ENCODE data around the gene CFAP92.

Gene CFAP92

GRCh38 chr3:128984596-128984995 lies 9.3 kb downstream of the CFAP92 start:
- DNase-seq, result no peak

- DNase-seq, result no peak
Observed at GRCh38 chr3:128983293-128984069, 10.4 kb downstream of the CFAP92 start.

GRCh38 chr3:128975276-128975675 lies 18.6 kb downstream of the CFAP92 start:
- no peak for DNase-seq

DNA sequence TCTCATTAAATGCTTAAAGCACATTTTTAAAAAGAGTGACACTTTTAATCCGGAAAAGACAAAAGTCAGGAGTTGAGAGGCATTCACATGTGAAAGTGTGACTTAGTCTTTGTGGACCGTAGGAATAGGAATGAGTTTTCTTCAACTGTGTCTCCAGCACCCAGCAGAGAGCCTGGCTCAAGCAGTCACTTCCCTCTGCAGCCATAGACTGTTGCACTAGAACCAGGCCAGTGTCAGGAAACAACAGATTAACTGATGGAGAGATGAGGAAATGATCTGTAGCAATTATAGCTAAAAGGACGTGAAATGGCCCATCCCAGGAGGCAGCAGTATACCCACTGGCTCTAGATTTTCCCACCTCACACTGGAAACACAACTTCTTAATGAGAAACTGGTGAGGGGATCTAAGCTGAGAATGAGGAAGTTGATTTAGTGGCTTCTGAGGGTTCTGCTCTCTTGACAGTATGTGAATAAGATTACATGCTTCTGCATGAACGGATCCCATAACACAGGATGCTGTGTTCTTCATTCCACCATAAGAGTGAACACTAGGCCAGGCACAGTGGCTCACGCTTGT lies 19.8 kb downstream of the CFAP92 start:
- DNase-seq, result no peak

GRCh38 chr3:128971421-128972100 lies 22.3 kb downstream of the CFAP92 start:
- no peak for DNase-seq

DNA sequence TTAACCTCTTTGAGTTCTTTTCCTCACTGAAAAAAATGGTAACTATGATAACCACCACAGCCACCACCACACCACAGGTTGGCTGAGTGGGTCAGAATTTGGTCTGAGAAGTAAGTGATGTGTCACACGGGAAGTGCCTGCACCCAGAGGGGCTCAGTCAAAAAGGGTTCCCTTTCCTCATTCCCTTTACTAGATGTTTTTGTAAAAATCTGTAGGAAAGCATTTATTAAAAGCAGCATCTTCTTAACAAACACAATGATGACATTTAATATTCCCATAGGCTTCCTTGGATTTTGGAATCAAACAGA lies 23.2 kb downstream of the CFAP92 start:
- DNase-seq, result no peak

- DNase-seq, result peak; percentile 42
Observed at GRCh38 chr3:128969993-128970739, 23.7 kb downstream of the CFAP92 start.

- no peak for DNase-seq
Observed at GRCh38 chr3:128967748-128968355, 26.0 kb downstream of the CFAP92 start.

DNA sequence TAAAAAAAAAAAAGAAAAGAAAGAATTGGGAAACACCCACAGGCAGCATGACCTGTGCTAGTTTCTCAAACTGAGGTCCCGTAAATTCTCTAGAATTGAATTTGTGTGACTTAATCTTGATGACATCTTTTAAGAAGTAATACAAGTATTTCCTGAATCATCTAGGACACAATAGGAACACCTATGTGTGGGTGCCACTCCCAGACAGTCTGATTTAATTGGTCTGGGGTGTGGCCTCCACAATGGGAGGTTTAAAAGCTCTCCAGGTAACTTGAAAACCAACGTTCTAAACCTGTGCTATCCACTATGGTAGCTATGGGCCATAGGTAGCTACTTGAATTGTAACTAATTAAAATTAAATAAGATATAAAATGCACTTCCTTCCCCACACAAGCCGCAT lies 28.1 kb downstream of the CFAP92 start:
- DNase-seq, result no peak

DNA sequence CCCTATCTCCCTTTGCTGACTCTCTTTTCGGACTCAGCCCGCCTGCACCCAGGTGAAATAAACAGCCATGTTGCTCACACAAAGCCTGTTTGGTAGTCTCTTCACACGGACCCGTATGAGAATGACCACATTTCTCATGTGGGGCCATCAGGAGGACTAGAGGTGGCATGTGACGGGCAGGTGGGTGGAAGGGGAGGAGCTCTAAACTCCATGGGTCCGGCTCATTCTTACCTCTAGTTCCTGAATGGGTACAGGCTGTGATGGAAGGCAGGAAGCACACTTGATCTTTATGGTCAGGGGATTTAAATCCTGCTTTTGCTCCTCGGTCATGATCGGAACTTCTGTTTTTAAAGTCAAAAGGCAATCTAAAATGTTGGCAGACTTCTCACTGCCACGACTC lies 28.6 kb downstream of the CFAP92 start:
- no peak for DNase-seq

GRCh38 chr3:128956440-128956839 lies 37.4 kb downstream of the CFAP92 start:
- no peak for DNase-seq

DNA sequence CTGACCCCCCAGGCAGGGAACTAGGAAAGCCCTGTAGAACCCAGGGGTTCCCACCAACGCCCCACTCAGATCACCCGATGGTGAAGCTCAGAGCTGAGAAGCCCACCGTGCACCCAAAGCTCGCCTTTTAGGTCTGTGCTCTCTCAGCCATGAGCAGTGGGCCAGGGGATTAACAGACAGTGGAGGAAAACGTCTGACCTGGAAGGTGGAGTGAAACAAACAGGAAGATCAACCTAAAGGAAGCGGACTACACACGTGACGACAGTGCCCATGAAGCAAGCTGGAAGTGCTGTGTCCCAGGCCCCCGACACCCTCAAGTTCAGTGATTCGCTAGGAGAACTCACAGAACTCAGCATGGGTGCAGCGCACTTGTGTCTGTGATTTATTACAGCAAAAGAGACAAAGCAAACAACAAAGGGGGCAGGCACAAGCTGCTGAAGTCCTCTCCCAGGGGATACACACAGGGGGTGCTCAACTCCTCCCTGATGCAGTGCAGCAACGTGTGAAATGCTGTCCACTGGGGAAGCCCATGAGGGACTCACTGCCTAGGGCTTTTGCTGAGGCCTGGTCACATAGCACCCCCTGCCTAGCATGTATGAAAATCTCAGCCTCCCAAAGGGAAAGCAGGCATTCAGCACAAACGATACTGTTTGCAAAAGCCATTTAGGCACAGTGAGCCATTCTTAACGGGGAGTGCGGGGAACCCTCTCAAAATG lies 43.5 kb downstream of the CFAP92 start:
- peak; percentile 50 for DNase-seq

- DNase-seq, result no peak
Observed at GRCh38 chr3:128949158-128949557, 44.7 kb downstream of the CFAP92 start.

DNA sequence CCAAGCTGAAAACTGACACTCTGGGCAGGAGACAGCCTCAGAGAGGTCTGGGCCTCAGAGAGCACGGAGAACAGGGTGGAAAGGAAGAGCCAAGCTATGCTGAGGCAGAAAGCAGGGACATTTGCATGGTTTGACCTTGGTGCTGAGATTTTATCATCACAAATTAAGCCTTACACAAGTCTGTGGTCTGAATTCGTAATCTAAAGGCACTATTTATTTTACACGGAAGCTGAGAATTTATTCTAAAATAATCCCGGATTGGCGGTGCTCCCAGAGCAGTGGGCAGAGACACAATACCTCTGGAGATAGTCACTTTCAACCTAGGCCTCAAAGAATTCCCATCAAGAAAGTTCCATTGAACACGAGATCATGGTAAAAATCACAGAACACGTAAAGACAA lies 47.5 kb downstream of the CFAP92 start:
- DNase-seq, result no peak

DNA sequence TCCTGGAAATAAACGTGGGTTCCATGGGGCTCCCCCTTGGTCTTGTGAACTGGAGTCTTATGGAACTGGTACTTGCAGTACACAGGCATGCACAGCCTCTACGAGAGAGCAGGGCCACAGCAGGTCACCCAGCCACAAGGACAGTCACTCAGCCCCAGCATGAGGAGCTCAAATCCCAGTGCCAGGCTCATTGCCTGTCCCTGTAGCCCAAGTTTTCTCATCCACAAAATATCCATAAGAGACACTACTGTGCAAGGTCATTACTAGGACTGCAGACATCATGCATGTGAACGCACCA lies 48.0 kb downstream of the CFAP92 start:
- DNase-seq, result no peak

GRCh38 chr3:128945041-128945877 lies 48.6 kb downstream of the CFAP92 start:
- DNase-seq, result no peak

- no peak for DNase-seq
Observed at GRCh38 chr3:128942161-128942952, 51.5 kb downstream of the CFAP92 start.

DNA sequence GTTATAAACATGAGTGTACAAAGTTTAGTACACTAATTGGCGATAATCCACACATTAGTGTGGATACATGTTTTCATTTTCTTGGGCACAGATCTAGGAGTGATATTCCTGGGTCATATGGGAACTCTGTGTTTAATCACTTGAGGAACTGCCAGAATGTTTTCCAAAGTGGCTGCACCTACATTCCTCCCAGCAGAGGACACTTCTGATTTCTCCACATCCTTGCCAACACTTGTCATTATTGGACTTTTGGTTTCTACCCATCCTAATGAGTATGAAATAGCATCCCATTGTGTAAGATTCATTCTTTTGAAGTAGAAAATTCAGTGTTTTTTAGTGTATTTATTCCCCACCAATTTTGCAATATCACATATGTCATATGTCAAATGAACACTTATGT lies 53.6 kb downstream of the CFAP92 start:
- no peak for DNase-seq

DNA sequence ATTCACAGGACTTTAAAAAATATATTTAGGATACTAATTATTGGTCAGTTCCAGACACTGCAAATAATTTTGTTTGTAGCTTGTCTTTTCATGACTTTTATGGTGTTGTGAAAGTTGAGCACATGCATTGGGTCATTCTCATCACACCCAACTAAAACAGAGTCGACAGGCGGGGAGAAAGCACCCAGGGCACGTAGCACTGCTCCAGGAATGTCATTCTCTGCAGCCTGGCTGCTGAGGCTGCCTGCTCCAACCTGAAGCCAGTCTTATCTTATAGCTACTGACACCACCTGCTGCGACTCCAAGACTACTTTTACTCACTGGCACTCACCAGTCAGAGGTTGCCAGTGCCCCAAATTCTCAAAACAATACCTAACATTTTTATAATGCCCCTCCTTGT lies 57.5 kb downstream of the CFAP92 start:
- no peak for DNase-seq

DNA sequence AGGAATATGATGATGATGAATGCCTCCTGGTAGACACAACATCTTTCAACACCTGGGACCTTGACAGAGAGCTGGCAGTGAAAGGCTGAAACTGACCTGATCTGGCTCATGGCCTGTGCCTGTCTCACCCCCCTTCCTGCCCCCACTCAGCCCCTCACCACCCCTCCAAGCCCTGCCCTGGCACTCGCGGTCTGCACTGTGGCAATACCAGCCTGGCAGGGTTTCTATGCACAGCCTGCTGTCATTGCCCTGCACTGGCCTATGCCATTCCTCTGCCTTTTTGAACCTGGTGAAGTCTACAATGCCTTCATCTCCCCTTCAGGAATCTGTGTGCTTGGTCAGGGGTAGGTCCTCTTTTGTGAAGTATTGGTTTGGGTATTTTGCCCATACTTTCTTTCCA lies 58.0 kb downstream of the CFAP92 start:
- no peak for DNase-seq

- DNase-seq, result no peak
Observed at GRCh38 chr3:128933922-128934253, 60.0 kb downstream of the CFAP92 start.

Data from COR-L47 (cell line).